IMR-90 (cell line): ENCODE measurements around the gene CFAP161. TPM values are rescaled to one million over a fixed set of nuclear protein-coding genes. Genes with fewer than 3 reads are reported as not detected.
A peak's percentile ranks its signal among the peaks of the same experiment; 100 is the strongest.

Experiments used
- ATAC-seq: fragments of 200-7000 bp; cut with Tn5 transposase; 2 replicates; pipeline ENCODE4 v1.9.1; 2020; ENCODE audit warnings: low read depth, mild to moderate bottlenecking, moderate library complexity
- BruUV-seq: library from RNA; stranded (reverse); fragments of 400-500 nt; replicated peaks from 2 replicates; lab custom pipeline; 2021; lab: Mats Ljungman, UMichigan
- CTCF ChIA-PET: fragments of 300-600 bp; formaldehyde crosslinking; extraction: SDS; loops from one replicate; lab custom pipeline; 2021; ENCODE audit warnings: antibody characterized with exemption; lab: Yijun Ruan, JAX
- POLR2A ChIA-PET: fragments of 300-600 bp; sonication (Branson Sonifier 250); formaldehyde crosslinking; loops from one replicate; lab custom pipeline; 2022; ENCODE audit warnings: antibody characterized with exemption; ENCODE audit not compliant: unreplicated experiment; lab: Charles Lee
- DNase-seq: peaks from one replicate; pipeline ENCODE4 v3.0.0; 2013
- H2AFZ ChIP-seq: replicated peaks from 2 replicates; pipeline ENCODE3; 2013; ENCODE audit warnings: low read length, mild to moderate bottlenecking; ENCODE audit not compliant: poor library complexity
- H2AK5ac ChIP-seq: 2 replicates; pipeline ENCODE4 v1.6.1; 2013; ENCODE audit warnings: low read depth, low read length, inconsistent platforms
- H2AK9ac ChIP-seq: replicated peaks from 2 replicates; pipeline ENCODE3; 2013; ENCODE audit warnings: mild to moderate bottlenecking, low read depth, low read length, moderate library complexity; ENCODE audit not compliant: poor library complexity
- H2BK120ac ChIP-seq: 2 replicates; pipeline ENCODE4 v1.6.1; 2013; ENCODE audit warnings: low read depth, low read length, inconsistent platforms
- H2BK15ac ChIP-seq: 3 replicates; pipeline ENCODE4 v1.6.1; 2013; ENCODE audit warnings: low read depth, low read length, inconsistent platforms
- H2BK20ac ChIP-seq: 2 replicates; pipeline ENCODE4 v1.6.1; 2013; ENCODE audit warnings: low read depth, mild to moderate bottlenecking, inconsistent platforms, low read length, moderate library complexity
- H2BK5ac ChIP-seq: 2 replicates; pipeline ENCODE4 v1.6.1; 2013; ENCODE audit warnings: mild to moderate bottlenecking, low read depth, low read length, inconsistent platforms; ENCODE audit not compliant: poor library complexity, severe bottlenecking
- H3K14ac ChIP-seq: replicated peaks from 2 replicates; pipeline ENCODE4 v1.6.1; 2013; ENCODE audit warnings: low read depth, low read length, inconsistent platforms
- H3K18ac ChIP-seq: 2 replicates; pipeline ENCODE4 v1.6.1; 2013; ENCODE audit warnings: low read depth, low read length, control low read depth
- H3K23ac ChIP-seq: 2 replicates; pipeline ENCODE4 v1.6.1; 2013; ENCODE audit warnings: low read depth, low read length, inconsistent platforms
- H3K27ac ChIP-seq: 2 replicates; pipeline ENCODE4 v1.5.1; 2013; ENCODE audit warnings: mild to moderate bottlenecking, control low read depth, low read length; ENCODE audit not compliant: insufficient read depth
- H3K27me3 ChIP-seq: 2 replicates; pipeline ENCODE4 v1.6.1; 2013; ENCODE audit warnings: low read length; ENCODE audit not compliant: control insufficient read depth, insufficient read depth
- H3K36me3 ChIP-seq: 2 replicates; pipeline ENCODE4 v1.6.1; 2013; ENCODE audit warnings: low read length, mixed read lengths; ENCODE audit not compliant: control insufficient read depth, insufficient read depth
- H3K4ac ChIP-seq: 2 replicates; pipeline ENCODE4 v1.6.1; 2013; ENCODE audit warnings: low read depth, low read length, inconsistent platforms
- H3K4me1 ChIP-seq: 2 replicates; pipeline ENCODE4 v1.6.1; 2013; ENCODE audit warnings: low read length, mixed read lengths; ENCODE audit not compliant: control insufficient read depth, insufficient read depth
- H3K4me2 ChIP-seq: 2 replicates; pipeline ENCODE4 v1.6.1; 2013; ENCODE audit warnings: low read depth, mild to moderate bottlenecking, control low read depth, low read length, moderate library complexity
- H3K4me3 ChIP-seq: 2 replicates; pipeline ENCODE4 v1.5.1; 2013; ENCODE audit warnings: low read depth, mild to moderate bottlenecking, control low read depth, low read length, moderate library complexity; ENCODE audit not compliant: insufficient read depth
- H3K56ac ChIP-seq: 2 replicates; pipeline ENCODE4 v1.6.1; 2013; ENCODE audit warnings: low read length, inconsistent platforms; ENCODE audit not compliant: insufficient read depth; ENCODE audit errors: extremely low read depth
- H3K79me1 ChIP-seq, 2 experiments: 2 replicates each; pipeline ENCODE4 v1.6.1; 2013; ENCODE audit warnings: low read length in 2 of 2, inconsistent platforms in 1 of 2, low read depth in 1 of 2
- H3K9ac ChIP-seq: 2 replicates; pipeline ENCODE4 v1.6.1; 2013; ENCODE audit warnings: low read depth, low read length, control low read depth
- H3K9me1 ChIP-seq: 2 replicates; pipeline ENCODE4 v1.6.1; 2013; ENCODE audit warnings: low read length, inconsistent platforms; ENCODE audit not compliant: insufficient read depth
- H3K9me3 ChIP-seq: 2 replicates; pipeline ENCODE4 v1.6.1; 2013; ENCODE audit warnings: low read length; ENCODE audit not compliant: control insufficient read depth, insufficient read depth
- H4K20me1 ChIP-seq: 2 replicates; pipeline ENCODE4 v1.6.1; 2013; ENCODE audit warnings: low read length, inconsistent platforms; ENCODE audit not compliant: insufficient read depth
- H4K5ac ChIP-seq: 2 replicates; pipeline ENCODE4 v1.6.1; 2013; ENCODE audit warnings: mild to moderate bottlenecking, low read depth, low read length, control low read depth
- H4K8ac ChIP-seq, 2 experiments: 2 replicates each; pipeline ENCODE4 v1.6.1; 2013; ENCODE audit warnings: low read depth in 2 of 2, low read length in 2 of 2, control low read depth in 1 of 2, inconsistent platforms in 1 of 2
- H4K91ac ChIP-seq: 2 replicates; pipeline ENCODE4 v1.6.1; 2013; ENCODE audit warnings: low read depth, low read length, inconsistent platforms; ENCODE audit not compliant: insufficient read depth
- BHLHE40 ChIP-seq: fragments of 150-350 bp; IDR thresholded peaks from 2 replicates; pipeline ENCODE4 v1.6.1; 2016; ENCODE audit warnings: mild to moderate bottlenecking, low read depth, low read length
- CEBPB ChIP-seq: IDR thresholded peaks from 2 replicates; pipeline ENCODE4 v1.6.1; 2012; ENCODE audit warnings: low read depth, low read length, improper control_type of control experiment
- CHD1 ChIP-seq: IDR thresholded peaks from 2 replicates; pipeline ENCODE4 v1.6.1; 2012; ENCODE audit warnings: low read depth, low read length, improper control_type of control experiment
- FOS ChIP-seq: fragments of 150-350 bp; IDR thresholded peaks from 2 replicates; pipeline ENCODE4 v1.6.1; 2016; ENCODE audit warnings: low read depth, low read length
- MAFK ChIP-seq: IDR thresholded peaks from 2 replicates; pipeline ENCODE4 v1.6.1; 2012; ENCODE audit warnings: low read depth, low read length, improper control_type of control experiment
- MAZ ChIP-seq: IDR thresholded peaks from 2 replicates; pipeline ENCODE4 v1.6.1; 2012; ENCODE audit warnings: low read depth, mild to moderate bottlenecking, low read length, improper control_type of control experiment, moderate library complexity, borderline replicate concordance
- MXI1 ChIP-seq: IDR thresholded peaks from 2 replicates; pipeline ENCODE4 v1.6.1; 2012; ENCODE audit warnings: low read depth, mild to moderate bottlenecking, low read length, moderate library complexity, borderline replicate concordance
- NFE2L2 ChIP-seq: fragments of 150-350 bp; IDR thresholded peaks from 2 replicates; pipeline ENCODE4 v1.6.1; 2016; ENCODE audit warnings: low read depth, mild to moderate bottlenecking, low read length
- POLR2A ChIP-seq: IDR thresholded peaks from 2 replicates; pipeline ENCODE4 v1.6.1; 2012; ENCODE audit warnings: mild to moderate bottlenecking, low read depth, low read length
- RAD21 ChIP-seq: IDR thresholded peaks from 2 replicates; pipeline ENCODE4 v1.6.1; 2012; ENCODE audit warnings: low read length, improper control_type of control experiment
- RCOR1 ChIP-seq: IDR thresholded peaks from 2 replicates; pipeline ENCODE4 v1.6.1; 2012; ENCODE audit warnings: mild to moderate bottlenecking, low read length, improper control_type of control experiment; ENCODE audit not compliant: insufficient replicate concordance
- RFX5 ChIP-seq: IDR thresholded peaks from 2 replicates; pipeline ENCODE4 v1.8.0; 2012; ENCODE audit warnings: low read depth, mild to moderate bottlenecking, low read length, moderate library complexity
- SMC3 ChIP-seq: fragments of 150-350 bp; IDR thresholded peaks from 2 replicates; pipeline ENCODE4 v1.6.1; 2016; ENCODE audit warnings: low read depth, mild to moderate bottlenecking, antibody characterized with exemption, low read length, moderate library complexity
- USF2 ChIP-seq: fragments of 150-350 bp; IDR thresholded peaks from 2 replicates; pipeline ENCODE4 v1.6.1; 2017; ENCODE audit warnings: mild to moderate bottlenecking, antibody characterized with exemption, low read length, low read depth
- WGBS, 2 experiments: methylation state at CpG; one replicate each; pipeline versions ENCODE4 v1.1.5 to v1.1.7; 2013; ENCODE audit warnings: missing lambda C conversion rate in 2 of 2; ENCODE audit not compliant: insufficient read length in 1 of 2; ENCODE audit errors: extremely low coverage in 2 of 2; 5-methylcytosine and 5-hydroxymethylcytosine counted together
- dilution Hi-C: fragments of 300-500 bp; cut with HindIII; formaldehyde crosslinking; loops from one replicate; pipeline ENCODE4 v1.14.3; 2018; ENCODE audit warnings: low sequenced_read_pairs; ENCODE audit not compliant: unreplicated experiment
- in situ Hi-C: fragments of 300-500 bp; cut with MboI; formaldehyde crosslinking; loops from 3 replicates; pipeline ENCODE4 v1.14.3; 2019; ENCODE audit warnings: low sequenced_read_pairs, inconsistent platforms, mixed read lengths
- intact Hi-C: fragments of 100-400 bp; cut with micrococcal nuclease; formaldehyde crosslinking; loops from 2 replicates; pipeline ENCODE4 v1.10.0; 2022
- polyA plus RNA-seq, 3 experiments: library from polyadenylated mRNA; depleted of rRNA; stranded (reverse); fragments of >200 nt; gene quantifications; 2 replicates each; pipeline ENCODE4 v1.2.3, GENCODE V29; 2012; ENCODE audit warnings: low replicate concordance in 1 of 3
- total RNA-seq: library from RNA; depleted of rRNA; stranded (reverse); fragments of >200 nt; gene quantifications from 2 replicates; pipeline ENCODE4 v1.2.3, GENCODE V29; 2012
- TF ChIP-seq, protein P1 (sequence below): conservative IDR thresholded peaks from 2 replicates; pipeline ENCODE4 v1.5.1; 2012; ENCODE audit warnings: mild to moderate bottlenecking, low read depth, low read length, improper control_type of control experiment
- TF ChIP-seq, protein P2 (sequence below): fragments of 150-350 bp; IDR thresholded peaks from 2 replicates; pipeline ENCODE4 v1.6.1; 2016; ENCODE audit warnings: low read depth, mild to moderate bottlenecking, low read length, moderate library complexity, borderline replicate concordance

The CFAP161 gene
- total and polyA plus RNA-seq, 2 of the 4 experiments (the other 2 are of a cell fraction): not detected

- Histone ChIP-seq H3K4me2 (no peak overlapping the region), H3K9ac (no peak overlapping the region), H4K8ac (no peak overlapping the region), H2BK15ac (peak overlapping the region; percentile 25; the same call in 1 of the 3 replicates), H3K27me3 (no peaks in the 10 kb centered on the region), H3K36me3 (no peaks in the 10 kb centered on the region), H2BK120ac (peak overlapping the region; percentile 49), H2AK9ac (no peak overlapping the region), H2BK20ac (peak overlapping the region; percentile 58), H4K20me1 (no peaks in the 10 kb centered on the region), H3K9me3 (no peaks in the 10 kb centered on the region), H3K14ac (no peak overlapping the region; the same call in 1 of the 2 replicates), H3K4me1 (peaks cover 16% of the 10 kb centered on the region), H3K27ac (no peak overlapping the region), H3K56ac (no peak overlapping the region), H3K4me3 (no peak overlapping the region), H4K91ac (peak overlapping the region; percentile 28; the same call in 1 of the 2 replicates), H3K18ac (peak overlapping the region; percentile 12; the same call in 1 of the 2 replicates), H3K9me1 (peaks cover 16% of the 10 kb centered on the region), H2AK5ac (peak overlapping the region; percentile 45; the same call in 1 of the 2 replicates), H3K23ac (no peak overlapping the region), H2BK5ac (no peak overlapping the region), H4K5ac (no peak overlapping the region), H2AFZ (no peak overlapping the region), H3K4ac (peak overlapping the region; percentile 46; the same call in 1 of the 2 replicates), H3K79me1 (no peaks in the 10 kb centered on the region)
- ChIA-PET CTCF (interaction anchor here (0.6 to 3.4 kb wide), 3 partner anchors 22 to 98 kb away, joined by 3 to 13 read pairs (median 3); no protein-coding TSS in a partner anchor), POLR2A (no interaction called here)
- TF ChIP-seq BHLHE40: no peak
- TF ChIP-seq USF2: no peak
- TF ChIP-seq RCOR1: no peak
- no peak for TF ChIP-seq MAFK
- TF ChIP-seq, protein P1, sequence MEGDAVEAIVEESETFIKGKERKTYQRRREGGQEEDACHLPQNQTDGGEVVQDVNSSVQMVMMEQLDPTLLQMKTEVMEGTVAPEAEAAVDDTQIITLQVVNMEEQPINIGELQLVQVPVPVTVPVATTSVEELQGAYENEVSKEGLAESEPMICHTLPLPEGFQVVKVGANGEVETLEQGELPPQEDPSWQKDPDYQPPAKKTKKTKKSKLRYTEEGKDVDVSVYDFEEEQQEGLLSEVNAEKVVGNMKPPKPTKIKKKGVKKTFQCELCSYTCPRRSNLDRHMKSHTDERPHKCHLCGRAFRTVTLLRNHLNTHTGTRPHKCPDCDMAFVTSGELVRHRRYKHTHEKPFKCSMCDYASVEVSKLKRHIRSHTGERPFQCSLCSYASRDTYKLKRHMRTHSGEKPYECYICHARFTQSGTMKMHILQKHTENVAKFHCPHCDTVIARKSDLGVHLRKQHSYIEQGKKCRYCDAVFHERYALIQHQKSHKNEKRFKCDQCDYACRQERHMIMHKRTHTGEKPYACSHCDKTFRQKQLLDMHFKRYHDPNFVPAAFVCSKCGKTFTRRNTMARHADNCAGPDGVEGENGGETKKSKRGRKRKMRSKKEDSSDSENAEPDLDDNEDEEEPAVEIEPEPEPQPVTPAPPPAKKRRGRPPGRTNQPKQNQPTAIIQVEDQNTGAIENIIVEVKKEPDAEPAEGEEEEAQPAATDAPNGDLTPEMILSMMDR: no peak
- no peak for TF ChIP-seq MAZ
- no peak for TF ChIP-seq FOS
- no peak for TF ChIP-seq RFX5
- TF ChIP-seq RAD21: no peak
- no peak for TF ChIP-seq POLR2A
- TF ChIP-seq CHD1: no peak
- TF ChIP-seq SMC3: no peak
- TF ChIP-seq NFE2L2: no peak
- TF ChIP-seq, protein P2, sequence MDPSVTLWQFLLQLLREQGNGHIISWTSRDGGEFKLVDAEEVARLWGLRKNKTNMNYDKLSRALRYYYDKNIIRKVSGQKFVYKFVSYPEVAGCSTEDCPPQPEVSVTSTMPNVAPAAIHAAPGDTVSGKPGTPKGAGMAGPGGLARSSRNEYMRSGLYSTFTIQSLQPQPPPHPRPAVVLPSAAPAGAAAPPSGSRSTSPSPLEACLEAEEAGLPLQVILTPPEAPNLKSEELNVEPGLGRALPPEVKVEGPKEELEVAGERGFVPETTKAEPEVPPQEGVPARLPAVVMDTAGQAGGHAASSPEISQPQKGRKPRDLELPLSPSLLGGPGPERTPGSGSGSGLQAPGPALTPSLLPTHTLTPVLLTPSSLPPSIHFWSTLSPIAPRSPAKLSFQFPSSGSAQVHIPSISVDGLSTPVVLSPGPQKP: no peak
- TF ChIP-seq MXI1: no peak
- no peak for TF ChIP-seq CEBPB
- ATAC-seq (no peak), DNase-seq (no peak)
- dilution Hi-C loops (no loop called here), intact Hi-C loops (no loop called here), in situ Hi-C loops (no loop called here)
- no TSS peak for BruUV-seq
- no CpG with 5 or more reads among the region's 2 CpGs for WGBS, 2 experiments
Measured at GRCh38 chr15:81168644-81169043, 34.6 kb downstream of the CFAP161 start.
